Activated T-cell treated with anti-CD3 and anti-CD28 coated beads, Interleukin-2, amount 50 U/mL, for 1 hour (primary cell): ENCODE results near the gene TXLNG.

Experiments
- DNase-seq: peaks from one replicate; pipeline ENCODE4 v3.0.0-alpha.2; 2020

TXLNG gene

GRCh38 chrX:16785247-16786138, 773 bp upstream of the TXLNG start:
- peak; percentile 40 for DNase-seq

DNA sequence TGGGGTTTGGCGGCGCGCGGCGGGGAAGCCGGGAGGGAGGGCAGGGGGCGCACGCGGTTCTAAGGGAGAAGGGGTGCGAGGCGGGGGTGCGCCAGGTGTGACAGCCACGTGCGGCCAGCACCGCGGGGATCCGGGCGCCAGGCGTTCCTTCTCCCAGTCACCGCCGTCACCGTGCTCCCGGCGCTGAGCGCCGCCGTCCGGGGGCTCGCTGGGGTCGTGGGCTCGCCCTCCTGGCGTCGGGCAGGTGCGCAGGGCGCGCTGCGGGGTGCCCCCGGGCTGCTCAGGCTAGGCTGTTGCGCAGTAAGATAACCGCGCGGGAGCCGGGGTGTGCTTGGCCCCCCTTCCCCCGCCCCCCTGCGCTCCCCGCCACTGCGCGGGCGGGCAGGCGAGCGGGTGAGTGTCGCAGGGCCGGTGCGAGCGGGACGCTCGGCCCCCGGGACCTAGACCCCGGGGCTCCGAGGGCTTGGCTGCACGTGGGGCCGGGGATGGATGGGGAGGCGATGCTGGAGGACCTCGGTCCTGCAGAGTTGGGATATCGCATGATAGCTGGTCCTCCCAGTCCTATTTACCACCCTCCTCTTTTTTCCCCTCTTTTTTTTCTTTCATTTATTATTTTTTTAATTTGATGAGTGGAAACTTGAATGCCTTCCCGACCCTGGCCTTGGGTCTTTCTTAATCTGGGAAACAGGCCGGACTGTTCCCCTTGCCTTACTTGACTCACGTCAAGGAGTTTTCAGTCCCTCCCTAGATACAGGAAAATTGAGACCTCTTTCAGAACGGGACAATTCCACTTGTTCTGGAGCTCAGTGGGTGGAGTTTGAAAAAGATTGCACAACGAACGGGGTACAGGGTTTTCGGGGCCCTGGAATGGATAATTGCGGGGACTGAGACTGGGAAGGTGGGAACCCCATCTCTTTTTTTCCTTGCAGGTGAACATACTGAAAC, 797 bp downstream of the TXLNG start:
- DNase-seq, result peak; percentile 63

DNA sequence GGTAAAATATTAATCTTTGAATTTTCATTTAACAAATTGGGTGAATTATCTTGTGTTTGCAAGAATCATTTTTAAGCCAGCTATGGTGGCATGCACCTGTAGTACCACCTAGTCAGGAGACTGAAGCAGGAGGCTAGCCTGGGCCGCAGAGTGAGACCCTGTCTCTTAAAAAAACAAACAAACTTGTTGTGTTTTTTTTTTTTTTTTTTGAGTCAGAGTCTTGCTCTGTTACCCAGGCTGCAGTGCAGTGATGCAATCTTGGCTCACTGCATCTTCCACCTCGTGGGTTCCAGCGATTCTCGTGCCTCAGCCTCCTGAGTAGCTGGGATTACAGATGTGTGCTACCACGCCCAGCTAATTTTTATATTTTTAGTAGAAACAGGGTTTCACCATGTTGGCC, 2.2 kb downstream of the TXLNG start:
- no peak for DNase-seq

DNA sequence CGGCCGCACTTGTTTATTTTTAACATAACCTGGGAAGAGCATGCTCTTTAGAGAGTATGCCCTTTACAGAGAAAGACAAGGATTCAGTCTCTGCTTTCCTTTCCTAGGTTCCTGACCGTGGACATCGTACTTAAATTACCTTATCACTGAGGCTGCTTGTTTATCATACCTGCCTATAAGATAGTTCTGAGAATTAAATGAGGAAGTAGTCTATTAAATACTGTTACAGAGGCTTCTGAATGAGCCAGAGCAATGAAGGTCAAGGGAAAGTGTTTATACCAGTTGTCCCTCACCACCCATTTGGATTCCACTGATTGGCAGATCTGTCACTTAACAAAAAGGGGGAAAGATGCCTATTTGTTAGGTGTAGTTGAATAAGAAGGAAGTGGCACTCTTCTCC, 10.0 kb downstream of the TXLNG start:
- no peak for DNase-seq

DNA sequence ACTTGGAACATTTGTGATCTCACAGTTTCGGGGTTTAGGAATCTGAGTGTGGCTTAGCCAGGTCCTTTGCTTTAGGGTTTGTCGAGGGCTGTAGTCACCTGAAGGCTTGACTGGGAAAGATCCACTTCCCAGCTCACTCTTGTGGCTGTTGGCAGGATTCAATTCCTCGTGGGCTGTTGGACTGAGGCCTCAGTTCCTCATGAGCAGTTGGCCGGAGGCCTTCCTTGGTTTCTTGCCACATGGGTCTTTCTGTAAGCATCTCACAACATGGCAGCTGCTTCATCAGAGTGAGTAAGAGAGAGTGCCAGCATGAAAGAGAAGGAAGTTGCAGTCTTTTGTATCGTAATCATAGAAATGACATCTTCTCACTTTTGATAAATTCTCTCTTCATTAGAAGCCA, 11.1 kb downstream of the TXLNG start:
- DNase-seq, result no peak

GRCh38 chrX:16797841-16798240, 11.6 kb downstream of the TXLNG start:
- no peak for DNase-seq

GRCh38 chrX:16804923-16805464, 18.7 kb downstream of the TXLNG start:
- DNase-seq, result no peak

GRCh38 chrX:16807548-16807947, 21.3 kb downstream of the TXLNG start:
- DNase-seq, result no peak

DNA sequence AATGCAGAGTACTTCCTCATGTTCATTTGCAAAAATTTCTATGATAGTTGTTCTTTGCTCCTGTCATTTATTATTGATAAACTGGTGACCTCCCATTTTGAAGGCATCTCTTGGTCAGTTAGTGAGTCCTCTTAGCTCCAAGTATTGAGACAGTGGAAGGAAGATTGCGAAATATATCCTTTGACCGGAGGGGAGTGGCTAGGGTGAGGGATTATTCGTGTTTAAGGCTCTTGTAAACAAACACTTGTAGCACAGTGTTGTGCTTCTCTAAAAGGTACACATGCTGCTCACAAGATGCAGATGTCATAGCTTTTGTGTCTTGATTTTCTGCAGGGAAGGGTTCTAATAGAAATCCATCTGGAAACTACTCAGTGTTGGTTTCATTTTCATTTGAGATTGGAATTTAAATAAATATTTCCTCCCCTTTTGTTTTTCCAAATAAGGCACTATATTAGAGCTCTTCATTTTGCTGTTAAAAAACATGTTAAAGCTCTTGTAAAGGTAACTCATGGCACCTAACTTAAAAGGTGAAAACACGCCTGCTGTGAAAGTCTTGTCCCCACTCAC, 21.8 kb downstream of the TXLNG start:
- no peak for DNase-seq

GRCh38 chrX:16814597-16814996, 28.3 kb downstream of the TXLNG start:
- DNase-seq, result no peak

GRCh38 chrX:16819634-16820033, 33.4 kb downstream of the TXLNG start:
- no peak for DNase-seq

DNA sequence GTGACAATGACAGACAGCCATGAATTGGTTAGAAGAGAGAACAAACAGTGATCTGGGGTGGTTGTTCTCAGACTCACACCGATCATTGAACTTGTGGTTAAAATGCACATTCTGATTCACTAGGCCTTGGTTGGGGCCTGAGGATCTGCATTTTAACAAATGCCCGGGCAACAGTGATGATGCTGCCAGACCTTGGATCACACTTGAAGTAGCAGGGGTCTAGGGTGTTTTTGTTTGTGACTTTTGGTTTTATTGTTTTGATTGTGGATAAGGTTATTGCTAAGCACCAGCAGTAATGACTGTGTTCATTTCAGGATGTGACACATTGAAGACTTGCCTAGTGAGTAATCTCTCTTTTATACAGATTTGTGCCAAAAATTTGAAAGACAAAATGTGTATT, 36.5 kb downstream of the TXLNG start:
- DNase-seq, result no peak

GRCh38 chrX:16825264-16826035, 39.2 kb downstream of the TXLNG start:
- no peak for DNase-seq

GRCh38 chrX:16826207-16826606, 39.9 kb downstream of the TXLNG start:
- DNase-seq, result no peak

- no peak for DNase-seq
Observed at GRCh38 chrX:16827225-16827624, 41.0 kb downstream of the TXLNG start.

DNA sequence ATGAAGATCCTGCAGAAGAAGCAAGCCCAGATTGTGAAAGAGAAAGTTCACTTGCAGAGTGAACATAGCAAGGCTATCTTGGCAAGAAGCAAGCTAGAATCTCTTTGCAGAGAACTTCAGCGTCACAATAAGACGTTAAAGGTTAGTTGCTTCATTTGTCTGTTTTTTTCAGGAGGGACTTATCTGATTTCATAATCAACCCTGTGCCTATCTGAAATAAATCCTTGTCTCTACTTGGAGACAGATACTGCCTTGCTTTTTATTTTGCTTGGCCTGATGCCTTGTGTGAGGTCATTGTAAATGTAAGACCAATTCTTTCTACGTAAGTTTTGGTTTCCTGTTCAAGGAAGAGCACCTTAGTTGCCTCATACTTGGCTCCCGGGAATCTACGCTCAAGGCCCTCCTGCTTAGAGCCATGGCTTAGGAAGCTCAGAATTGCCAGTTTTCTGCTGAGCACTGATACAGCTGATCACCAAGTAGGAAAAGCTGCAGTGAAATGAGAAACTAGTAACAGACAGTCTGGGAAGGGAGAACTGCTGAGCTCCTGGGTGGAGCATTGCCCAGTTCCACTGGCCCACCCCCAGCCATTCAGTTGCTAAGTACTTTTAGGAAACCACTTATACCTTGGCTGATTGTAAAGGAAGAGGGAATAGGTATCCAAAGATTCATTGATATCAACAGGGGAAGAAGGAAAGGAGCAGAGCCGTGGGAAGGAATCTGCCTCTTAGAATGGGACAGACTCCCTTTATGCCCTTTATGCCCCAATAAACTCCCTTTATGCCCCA, 42.0 kb downstream of the TXLNG start:
- DNase-seq, result no peak

- DNase-seq, result no peak
Observed at GRCh38 chrX:16832301-16832700, 46.0 kb downstream of the TXLNG start.

- no peak for DNase-seq
Observed at GRCh38 chrX:16834806-16835205, 48.5 kb downstream of the TXLNG start.

DNA sequence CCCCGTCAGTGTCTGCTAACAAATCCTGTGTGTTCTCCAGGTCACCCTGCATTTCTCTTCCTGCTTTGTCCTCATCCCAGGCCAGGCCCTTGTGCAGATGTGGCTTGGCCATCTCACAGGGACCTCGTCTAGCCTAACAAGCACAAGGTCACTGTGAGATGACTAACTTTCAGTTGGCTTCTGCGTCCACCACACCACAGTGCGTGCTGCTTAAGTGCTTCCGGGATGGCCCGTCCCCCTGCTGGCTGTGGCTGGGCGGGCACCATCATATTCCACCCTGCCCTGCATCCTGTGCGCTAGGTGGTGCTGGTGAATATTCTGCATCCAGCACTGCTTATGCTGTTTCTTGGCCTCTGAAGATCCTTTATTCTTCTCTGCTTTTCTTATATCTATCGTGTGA, 50.1 kb downstream of the TXLNG start:
- DNase-seq, result no peak

GRCh38 chrX:16838202-16839066, 52.2 kb downstream of the TXLNG start:
- DNase-seq, result no peak
